Measurements from ENCODE around the gene WNT10A.

DNA sequence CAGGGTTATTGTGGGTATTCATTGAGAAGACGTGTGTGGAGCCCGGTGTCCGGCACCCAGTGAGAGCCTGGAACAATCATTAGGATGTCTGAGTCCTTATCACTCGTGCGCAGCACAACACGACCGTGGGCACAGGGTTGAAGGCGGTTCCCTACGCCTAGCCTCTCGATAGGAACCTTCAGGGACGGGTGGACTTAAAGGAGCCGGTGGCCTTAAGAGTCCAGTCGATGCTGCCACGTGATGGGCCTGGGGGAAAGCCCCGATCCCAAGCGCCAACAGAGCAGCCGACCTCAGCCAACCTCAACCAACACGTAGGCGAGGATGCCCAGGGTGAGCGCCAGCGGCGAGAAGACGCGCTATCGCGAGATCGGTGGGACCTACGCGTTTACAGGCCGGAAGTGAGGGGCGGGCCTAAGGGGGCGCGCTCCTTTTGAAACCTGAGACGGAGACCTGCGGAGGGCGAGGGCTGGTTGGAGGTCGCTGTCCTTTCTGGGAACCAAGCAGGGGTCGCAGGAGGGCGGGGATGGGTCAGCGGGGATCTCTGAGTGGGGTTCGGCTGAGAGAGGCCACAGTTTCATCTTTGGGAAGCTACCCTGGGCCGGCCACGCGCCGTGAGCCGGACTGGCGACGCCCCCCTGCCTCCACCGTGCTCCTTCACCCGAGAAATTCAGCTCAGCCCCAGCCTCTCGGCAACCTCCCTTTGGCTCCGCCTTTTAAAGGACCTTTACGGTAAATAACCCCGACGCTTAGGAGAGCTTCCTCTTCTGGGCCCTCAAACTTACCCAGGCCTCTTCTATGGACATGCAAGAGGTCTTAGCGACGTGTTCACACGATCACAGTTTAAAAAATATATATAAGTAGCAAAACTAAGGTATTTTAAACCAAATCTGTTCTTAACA is 28.3 kb downstream of the WNT10A start:
- TF ChIP-seq, protein P1, sequence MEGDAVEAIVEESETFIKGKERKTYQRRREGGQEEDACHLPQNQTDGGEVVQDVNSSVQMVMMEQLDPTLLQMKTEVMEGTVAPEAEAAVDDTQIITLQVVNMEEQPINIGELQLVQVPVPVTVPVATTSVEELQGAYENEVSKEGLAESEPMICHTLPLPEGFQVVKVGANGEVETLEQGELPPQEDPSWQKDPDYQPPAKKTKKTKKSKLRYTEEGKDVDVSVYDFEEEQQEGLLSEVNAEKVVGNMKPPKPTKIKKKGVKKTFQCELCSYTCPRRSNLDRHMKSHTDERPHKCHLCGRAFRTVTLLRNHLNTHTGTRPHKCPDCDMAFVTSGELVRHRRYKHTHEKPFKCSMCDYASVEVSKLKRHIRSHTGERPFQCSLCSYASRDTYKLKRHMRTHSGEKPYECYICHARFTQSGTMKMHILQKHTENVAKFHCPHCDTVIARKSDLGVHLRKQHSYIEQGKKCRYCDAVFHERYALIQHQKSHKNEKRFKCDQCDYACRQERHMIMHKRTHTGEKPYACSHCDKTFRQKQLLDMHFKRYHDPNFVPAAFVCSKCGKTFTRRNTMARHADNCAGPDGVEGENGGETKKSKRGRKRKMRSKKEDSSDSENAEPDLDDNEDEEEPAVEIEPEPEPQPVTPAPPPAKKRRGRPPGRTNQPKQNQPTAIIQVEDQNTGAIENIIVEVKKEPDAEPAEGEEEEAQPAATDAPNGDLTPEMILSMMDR (IDR thresholded peaks at IDR 0.05) = no peak
- no peak for TF ChIP-seq POLR2A (IDR thresholded peaks at IDR 0.05)

All from tibial nerve (tissue), 3 donors.